ENCODE measurements around the gene GPR78. TPM values are rescaled to one million over a fixed set of nuclear protein-coding genes. Genes with fewer than 3 reads are reported as not detected.

GPR78 gene
- total and polyA plus RNA-seq, 2 of the 4 experiments (the other 2 are of a cell fraction) = under 0.01 to 0.10 TPM

GRCh38 chr4:8591626-8592365 lies 11.6 kb downstream of the GPR78 start:
- no peak overlapping the region for H3K4ac ChIP-seq (ENCODE audit: low read depth, low read length)
- CTCF ChIA-PET = interaction anchor here (1.0 to 1.2 kb wide), 3 partner anchors 60 to 122 kb away, joined by 3 to 4 read pairs (median 3); no protein-coding TSS in a partner anchor
- POLR2A ChIA-PET (ENCODE audit: unreplicated experiment) = no interaction called here
- peak overlapping the region; percentile 9; the same call in 1 of the 2 replicates for H3K4me2 ChIP-seq (ENCODE audit: low read depth, low read length)
- no peaks in the 10 kb centered on the region for H3K79me1 ChIP-seq (ENCODE audit: low read depth in 1 of 2, low read length in 2 of 2)
- DNase-seq = no peak
- no peak overlapping the region for H4K91ac ChIP-seq (ENCODE audit: insufficient read depth, low read depth, low read length)
- peaks cover 9% of the 10 kb centered on the region; the same call in 1 of the 2 replicates for H3K4me1 ChIP-seq (ENCODE audit: control insufficient read depth, insufficient read depth, low read length)
- H3K9me3 ChIP-seq (ENCODE audit: control insufficient read depth, insufficient read depth, low read length) = no peaks in the 10 kb centered on the region
- no peak overlapping the region for H2BK15ac ChIP-seq (ENCODE audit: low read depth, low read length)
- no peak overlapping the region; the same call in 1 of the 2 replicates for H4K5ac ChIP-seq (ENCODE audit: low read depth, low read length)
- no peak overlapping the region for H2BK20ac ChIP-seq (ENCODE audit: low read depth, low read length)
- no peak overlapping the region for H3K56ac ChIP-seq (ENCODE audit: extremely low read depth, insufficient read depth, low read length)
- no peak for ATAC-seq (ENCODE audit: low read depth)
- intact Hi-C loops (cut with micrococcal nuclease) = no loop called here
- peaks cover 10% of the 10 kb centered on the region for H4K20me1 ChIP-seq (ENCODE audit: insufficient read depth, low read length)
- no peak overlapping the region for H2AK5ac ChIP-seq (ENCODE audit: low read depth, low read length)
- no peak overlapping the region for H2AFZ ChIP-seq (replicated peaks; ENCODE audit: low read length, poor library complexity)
- 87% methylated on average over 3 of the region's 15 CpGs; no CpG with 5 or more reads in 1 of the 2 experiments for WGBS, 2 experiments (ENCODE audit: extremely low coverage in 2 of 2, insufficient read length in 1 of 2)
- H3K36me3 ChIP-seq (ENCODE audit: control insufficient read depth, insufficient read depth, low read length) = peaks cover 2% of the 10 kb centered on the region; the same call in 1 of the 2 replicates
- no peak overlapping the region for H3K18ac ChIP-seq (ENCODE audit: low read depth, low read length)
- no peak overlapping the region for H2BK120ac ChIP-seq (ENCODE audit: low read depth, low read length)
- H3K27me3 ChIP-seq (ENCODE audit: control insufficient read depth, insufficient read depth, low read length) = peaks cover 50% of the 10 kb centered on the region
- H3K4me3 ChIP-seq (ENCODE audit: insufficient read depth, low read depth, low read length) = no peak overlapping the region
- no peak overlapping the region for H3K14ac ChIP-seq (replicated peaks; ENCODE audit: low read depth, low read length)
- in situ Hi-C loops (cut with MboI; ENCODE audit: low sequenced_read_pairs) = loop anchor here (5.0 kb wide), 1 partner anchor 129 kb away; no protein-coding TSS in a partner anchor
- no peak overlapping the region for H2BK5ac ChIP-seq (ENCODE audit: low read depth, low read length, poor library complexity, severe bottlenecking)
- no peak overlapping the region for H3K23ac ChIP-seq (ENCODE audit: low read depth, low read length)
- dilution Hi-C loops (cut with HindIII; ENCODE audit: low sequenced_read_pairs, unreplicated experiment) = no loop called here
- BruUV-seq (replicated peaks) = no TSS peak
- no peak overlapping the region; the same call in 1 of the 2 replicates for H3K9ac ChIP-seq (ENCODE audit: low read depth, low read length)
- H3K9me1 ChIP-seq (ENCODE audit: insufficient read depth, low read length) = no peaks in the 10 kb centered on the region
- H3K27ac ChIP-seq (ENCODE audit: insufficient read depth, low read length) = no peak overlapping the region
- H4K8ac ChIP-seq (ENCODE audit: low read depth in 2 of 2, low read length in 2 of 2) = no peak overlapping the region
- no peak overlapping the region for H2AK9ac ChIP-seq (replicated peaks; ENCODE audit: low read depth, low read length, poor library complexity)
- TF ChIP-seq RCOR1 (IDR thresholded peaks at IDR 0.05; ENCODE audit: insufficient replicate concordance, low read length) (no peak), POLR2A (IDR thresholded peaks at IDR 0.05; ENCODE audit: low read depth, low read length) (no peak), RAD21 (IDR thresholded peaks at IDR 0.05; ENCODE audit: low read length) (no peak), MXI1 (IDR thresholded peaks at IDR 0.05; ENCODE audit: borderline replicate concordance, low read depth, low read length) (no peak), CHD1 (IDR thresholded peaks at IDR 0.05; ENCODE audit: low read depth, low read length) (no peak), BHLHE40 (IDR thresholded peaks at IDR 0.05; ENCODE audit: low read depth, low read length) (no peak), NFE2L2 (IDR thresholded peaks at IDR 0.05; ENCODE audit: low read depth, low read length) (no peak), MAZ (IDR thresholded peaks at IDR 0.05; ENCODE audit: borderline replicate concordance, low read depth, low read length) (no peak), CTCF (conservative IDR thresholded peaks at IDR 0.05; ENCODE audit: low read depth, low read length) (no peak), RFX5 (IDR thresholded peaks at IDR 0.05; ENCODE audit: low read depth, low read length) (no peak), CEBPB (IDR thresholded peaks at IDR 0.05; ENCODE audit: low read depth, low read length) (no peak), FOS (IDR thresholded peaks at IDR 0.05; ENCODE audit: low read depth, low read length) (no peak), MAFK (IDR thresholded peaks at IDR 0.05; ENCODE audit: low read depth, low read length) (no peak)
- TF ChIP-seq, protein P1, sequence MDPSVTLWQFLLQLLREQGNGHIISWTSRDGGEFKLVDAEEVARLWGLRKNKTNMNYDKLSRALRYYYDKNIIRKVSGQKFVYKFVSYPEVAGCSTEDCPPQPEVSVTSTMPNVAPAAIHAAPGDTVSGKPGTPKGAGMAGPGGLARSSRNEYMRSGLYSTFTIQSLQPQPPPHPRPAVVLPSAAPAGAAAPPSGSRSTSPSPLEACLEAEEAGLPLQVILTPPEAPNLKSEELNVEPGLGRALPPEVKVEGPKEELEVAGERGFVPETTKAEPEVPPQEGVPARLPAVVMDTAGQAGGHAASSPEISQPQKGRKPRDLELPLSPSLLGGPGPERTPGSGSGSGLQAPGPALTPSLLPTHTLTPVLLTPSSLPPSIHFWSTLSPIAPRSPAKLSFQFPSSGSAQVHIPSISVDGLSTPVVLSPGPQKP (IDR thresholded peaks at IDR 0.05; ENCODE audit: borderline replicate concordance, low read depth, low read length) = no peak
- TF ChIP-seq, protein P2, sequence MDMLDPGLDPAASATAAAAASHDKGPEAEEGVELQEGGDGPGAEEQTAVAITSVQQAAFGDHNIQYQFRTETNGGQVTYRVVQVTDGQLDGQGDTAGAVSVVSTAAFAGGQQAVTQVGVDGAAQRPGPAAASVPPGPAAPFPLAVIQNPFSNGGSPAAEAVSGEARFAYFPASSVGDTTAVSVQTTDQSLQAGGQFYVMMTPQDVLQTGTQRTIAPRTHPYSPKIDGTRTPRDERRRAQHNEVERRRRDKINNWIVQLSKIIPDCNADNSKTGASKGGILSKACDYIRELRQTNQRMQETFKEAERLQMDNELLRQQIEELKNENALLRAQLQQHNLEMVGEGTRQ (IDR thresholded peaks at IDR 0.05; ENCODE audit: low read depth, low read length) = no peak

All from IMR-90 (cell line).